Liver (tissue), 9 donors: Measurements from ENCODE around the gene TRIM56. TPM values are rescaled to one million over a fixed set of nuclear protein-coding genes. Genes with fewer than 3 reads are reported as not detected.

ENCODE experiments used
- DNase-seq: peaks from one replicate; pipeline ENCODE4 v3.0.0-alpha.2; 2017; ENCODE audit warnings: low spot score
- H3K27ac ChIP-seq, 2 donors: one replicate each; pipeline ENCODE4 v1.7.0; 2013; ENCODE audit warnings: inconsistent platforms in 2 of 2, low read length in 2 of 2, control low read depth in 1 of 2, low read depth in 1 of 2, mild to moderate bottlenecking in 1 of 2
- H3K27me3 ChIP-seq, 4 donors: one replicate each; pipeline versions ENCODE4 v1.6.1 to v1.7.0; 2013; ENCODE audit warnings: low read length in 3 of 4, inconsistent platforms in 1 of 4, mild to moderate bottlenecking in 1 of 4, moderate library complexity in 1 of 4; ENCODE audit not compliant: control insufficient read depth in 4 of 4, insufficient read depth in 4 of 4
- H3K36me3 ChIP-seq, 4 donors: one replicate each; pipeline versions ENCODE4 v1.6.1 to v1.7.0; 2013; ENCODE audit warnings: low read length in 3 of 4, mild to moderate bottlenecking in 3 of 4, low read depth in 1 of 4, moderate library complexity in 1 of 4; ENCODE audit not compliant: control insufficient read depth in 4 of 4, insufficient read depth in 3 of 4
- H3K4me1 ChIP-seq, 4 donors: one replicate each; pipeline versions ENCODE4 v1.6.1 to v1.7.0; 2013; ENCODE audit warnings: low read length in 3 of 4, mild to moderate bottlenecking in 3 of 4, moderate library complexity in 1 of 4; ENCODE audit not compliant: control insufficient read depth in 4 of 4, insufficient read depth in 4 of 4
- H3K4me3 ChIP-seq, 3 donors: one replicate each; pipeline versions ENCODE4 v1.6.1 to v1.7.0; 2013; ENCODE audit warnings: low read length in 3 of 3, control low read depth in 1 of 3, low read depth in 1 of 3, mild to moderate bottlenecking in 1 of 3
- H3K9ac ChIP-seq, 2 donors: one replicate each; pipeline ENCODE4 v1.7.0; 2013; ENCODE audit warnings: low read length in 2 of 2, mild to moderate bottlenecking in 2 of 2, moderate library complexity in 2 of 2, control low read depth in 1 of 2, low read depth in 1 of 2
- H3K9me3 ChIP-seq, 4 donors: one replicate each; pipeline versions ENCODE4 v1.6.1 to v1.7.0; 2013; ENCODE audit warnings: low read length in 3 of 4; ENCODE audit not compliant: control insufficient read depth in 4 of 4
- ATF3 ChIP-seq: IDR thresholded peaks from 2 replicates; pipeline ENCODE4 v1.6.1; 2016; ENCODE audit warnings: antibody characterized with exemption
- CTCF ChIP-seq: fragments of 150-350 bp; IDR thresholded peaks from 2 replicates; pipeline ENCODE4 v1.5.1; 2017; ENCODE audit warnings: improper control_type of control experiment, low read depth, low read length; ENCODE audit not compliant: missing input control
- FOXA1 ChIP-seq: IDR thresholded peaks from 2 replicates; pipeline ENCODE4 v1.6.1; 2016; ENCODE audit warnings: antibody characterized with exemption
- GABPA ChIP-seq, 2 donors: IDR thresholded peaks in 1 of 2; conservative IDR thresholded peaks in 1 of 2; 2 replicates each; pipeline ENCODE4 v1.6.1; 2016; ENCODE audit warnings: antibody characterized with exemption in 2 of 2, mild to moderate bottlenecking in 1 of 2, moderate library complexity in 1 of 2
- HNF4A ChIP-seq, 2 donors: conservative IDR thresholded peaks; 2 replicates each; pipeline ENCODE4 v1.6.1; 2016; ENCODE audit warnings: antibody characterized with exemption in 2 of 2, mild to moderate bottlenecking in 2 of 2
- HNF4G ChIP-seq: IDR thresholded peaks from 2 replicates; pipeline ENCODE4 v1.6.1; 2016; ENCODE audit warnings: antibody characterized with exemption
- MAX ChIP-seq: IDR thresholded peaks from 2 replicates; pipeline ENCODE4 v1.6.1; 2016; ENCODE audit warnings: antibody characterized with exemption
- NR2F2 ChIP-seq: IDR thresholded peaks from 2 replicates; pipeline ENCODE4 v1.6.1; 2016; ENCODE audit warnings: antibody characterized with exemption
- RAD21 ChIP-seq, 2 donors: IDR thresholded peaks; 2 replicates each; pipeline ENCODE4 v1.6.1; 2016; ENCODE audit warnings: antibody characterized with exemption in 2 of 2, mild to moderate bottlenecking in 2 of 2
- REST ChIP-seq: IDR thresholded peaks from 2 replicates; pipeline ENCODE4 v1.6.1; 2016; ENCODE audit warnings: antibody characterized with exemption, mild to moderate bottlenecking
- RXRA ChIP-seq, 2 donors: IDR thresholded peaks; 2 replicates each; pipeline ENCODE4 v1.6.1; 2017 to 2018; ENCODE audit warnings: antibody characterized with exemption in 2 of 2, mild to moderate bottlenecking in 1 of 2
- SP1 ChIP-seq: IDR thresholded peaks from 2 replicates; pipeline ENCODE4 v1.6.1; 2018; ENCODE audit warnings: antibody characterized with exemption, mild to moderate bottlenecking
- TAF1 ChIP-seq: conservative IDR thresholded peaks from 2 replicates; pipeline ENCODE4 v1.6.1; 2016; ENCODE audit warnings: antibody characterized with exemption, mild to moderate bottlenecking
- YY1 ChIP-seq: IDR thresholded peaks from 2 replicates; pipeline ENCODE4 v1.6.1; 2016; ENCODE audit warnings: antibody characterized with exemption, mild to moderate bottlenecking
- ZBTB33 ChIP-seq: IDR thresholded peaks from 2 replicates; pipeline ENCODE4 v1.6.1; 2016; ENCODE audit warnings: antibody characterized with exemption
- WGBS: extraction: QIAGEN DNeasy Blood & Tissue Kit; methylation state at CpG from one replicate; pipeline ENCODE4 v1.1.7; 2013; 5-methylcytosine and 5-hydroxymethylcytosine counted together
- polyA plus RNA-seq, 2 donors: library from polyadenylated mRNA; stranded (reverse) in 1 of 2; unstranded in 1 of 2; fragments of 200-250 nt in 1 of 2; fragments of >200 nt in 1 of 2; fragmentation: Nextera tagmentation in 1 of 2; extraction: Ambion mirVana in 1 of 2; gene quantifications; one replicate each; pipeline versions ENCODE4 v1.2.1 to v1.2.3, GENCODE V29; 2013 to 2015
- total RNA-seq, 2 donors: library from RNA; depleted of rRNA; stranded (reverse); fragments of >200 nt; gene quantifications; one replicate each; pipeline ENCODE4 v1.2.3, GENCODE V29; 2014
- donor health status: healthy.
- donor health status: healthy.
- donor health status: healthy.
- donor health status: healthy.
- donor health status: healthy.

TRIM56 gene
- total and polyA plus RNA-seq, 4 donors: 4.8 to 15.6 (median 7.6) TPM

GRCh38 chr7:101077303-101078086 is 7.8 kb upstream of the TRIM56 start:
- DNase-seq: peak; percentile 82
- 21% methylated on average over 13 of the region's 13 CpGs for WGBS
- H3K27me3 ChIP-seq: no peaks in the 10 kb centered on the region
- H3K4me3 ChIP-seq: no peak overlapping the region
- H3K36me3 ChIP-seq: no peaks in the 10 kb centered on the region
- H3K9ac ChIP-seq: no peak overlapping the region
- H3K4me1 ChIP-seq: no peaks in the 10 kb centered on the region
- H3K9me3 ChIP-seq: no peaks in the 10 kb centered on the region
- no peak overlapping the region for H3K27ac ChIP-seq
- TF ChIP-seq REST (peak; percentile 34), SP1 (no peak), ZBTB33 (no peak), ATF3 (no peak), TAF1 (no peak), RXRA (IDR thresholded peaks at IDR 0.05) (no peak), CTCF (peak; percentile 77), RAD21 (IDR thresholded peaks at IDR 0.05) (peak; percentile 88 to 93), HNF4A (conservative IDR thresholded peaks at IDR 0.05) (no peak), YY1 (no peak), NR2F2 (no peak), MAX (no peak), HNF4G (no peak), GABPA (IDR thresholded peaks at IDR 0.05 in 1 of 2, conservative IDR thresholded peaks at IDR 0.05 in 1 of 2) (no peak)

- Histone ChIP-seq H3K36me3 (no peaks in the 10 kb centered on the region), H3K4me1 (peaks cover 2 to 15% (median 9%) of the 10 kb centered on the region in 4 donors), H3K27ac (no peak overlapping the region), H3K9me3 (no peaks in the 10 kb centered on the region), H3K9ac (no peak overlapping the region), H3K4me3 (no peak overlapping the region), H3K27me3 (no peaks in the 10 kb centered on the region)
- DNase-seq: no peak
- 71% methylated on average over 1 of the region's 1 CpG for WGBS
- TF ChIP-seq MAX (no peak), RXRA (IDR thresholded peaks at IDR 0.05) (no peak), ATF3 (no peak), CTCF (no peak), FOXA1 (no peak), TAF1 (no peak), NR2F2 (no peak), REST (no peak), YY1 (no peak), HNF4G (no peak)
Measured at GRCh38 chr7:101081432-101081831, 3.8 kb upstream of the TRIM56 start.
